Activated gamma-delta T cell (primary cell): ENCODE data around the gene PPID.
A peak's percentile ranks its signal among the peaks of the same experiment; 100 is the strongest.
"Not testable (repeated sequence)": the region's sequence is repeated elsewhere in the genome, so short reads cannot be mapped to it uniquely, and the experiment has no call there.

Source experiments
- DNase-seq: peaks from one replicate; lab custom pipeline; 2025; lab: John Stamatoyannopoulos, UW

Gene PPID

GRCh38 chr4:158666892-158667291 is 56.3 kb downstream of the PPID start:
- DNase-seq, result no peak

GRCh38 chr4:158664806-158665205 is 58.4 kb downstream of the PPID start:
- DNase-seq, result peak; percentile 5

GRCh38 chr4:158663707-158664625 is 59.2 kb downstream of the PPID start:
- not testable (repeated sequence) for DNase-seq

- not testable (repeated sequence) for DNase-seq
These were observed 59.9 kb downstream of the PPID start for GRCh38 chr4:158663255-158663654.
